GM12865 (cell line): ENCODE measurements around the gene ACO1.

Experiments used
- DNase-seq: peaks from one replicate; pipeline ENCODE4 v3.0.0; 2010; ENCODE audit warnings: low read depth
- H3K4me3 ChIP-seq: 2 replicates; pipeline ENCODE4 v1.5.1; 2011; ENCODE audit warnings: mild to moderate bottlenecking, low read depth, low read length, control low read depth
- CTCF ChIP-seq: IDR thresholded peaks from 2 replicates; pipeline ENCODE4 v1.5.1; 2011; ENCODE audit warnings: low read length, control low read depth, low read depth, inconsistent platforms; ENCODE audit not compliant: insufficient read depth; ENCODE audit errors: missing control alignments

Gene ACO1

GRCh38 chr9:32472344-32472743 lies 87.9 kb downstream of the ACO1 start:
- no peak overlapping the region for H3K4me3 ChIP-seq
- DNase-seq = no peak
- no peak for TF ChIP-seq CTCF

DNA sequence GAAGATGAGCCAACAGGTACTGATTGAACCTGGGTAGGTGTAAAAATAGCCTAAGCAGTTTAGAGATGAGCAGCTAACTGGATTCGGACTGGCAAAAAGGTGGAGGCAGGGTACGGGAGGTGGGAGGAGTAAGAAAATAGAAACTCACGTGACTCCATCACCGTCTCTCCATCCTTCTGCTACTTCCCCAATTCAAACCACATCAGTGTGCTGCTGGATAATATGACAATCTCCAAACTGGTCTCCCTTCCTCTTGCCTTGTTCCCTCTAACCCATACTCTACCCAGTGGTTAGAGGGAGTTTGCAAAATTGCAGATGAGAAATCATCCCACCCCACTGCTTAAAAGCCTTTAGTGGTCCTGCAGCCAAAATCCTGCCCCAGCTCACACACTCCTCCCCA lies 98.9 kb downstream of the ACO1 start:
- DNase-seq = no peak
- no peak overlapping the region for H3K4me3 ChIP-seq
- TF ChIP-seq CTCF = no peak

GRCh38 chr9:32486839-32487562 lies 102.6 kb downstream of the ACO1 start:
- H3K4me3 ChIP-seq = no peak overlapping the region
- DNase-seq = no peak
- no peak for TF ChIP-seq CTCF

DNA sequence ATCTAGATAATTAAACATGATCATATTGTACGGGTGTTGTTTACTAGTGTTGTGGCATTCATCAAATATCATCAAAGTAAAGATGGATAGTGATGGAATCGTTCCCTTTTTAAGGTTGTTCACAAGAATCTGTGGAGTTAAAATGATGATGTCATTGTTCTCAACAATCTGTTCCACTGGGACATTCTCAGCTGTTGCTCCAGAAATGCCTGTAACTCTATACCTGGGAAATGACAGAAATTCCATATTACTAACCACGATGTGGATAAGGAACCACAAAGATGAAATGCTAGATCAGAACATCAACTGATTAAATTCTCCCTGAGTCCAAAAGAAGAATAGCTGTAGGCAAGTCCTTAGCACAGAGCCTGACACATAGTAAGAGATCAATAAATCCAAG lies 103.5 kb downstream of the ACO1 start:
- DNase-seq = no peak
- H3K4me3 ChIP-seq = no peak overlapping the region
- TF ChIP-seq CTCF = no peak

DNA sequence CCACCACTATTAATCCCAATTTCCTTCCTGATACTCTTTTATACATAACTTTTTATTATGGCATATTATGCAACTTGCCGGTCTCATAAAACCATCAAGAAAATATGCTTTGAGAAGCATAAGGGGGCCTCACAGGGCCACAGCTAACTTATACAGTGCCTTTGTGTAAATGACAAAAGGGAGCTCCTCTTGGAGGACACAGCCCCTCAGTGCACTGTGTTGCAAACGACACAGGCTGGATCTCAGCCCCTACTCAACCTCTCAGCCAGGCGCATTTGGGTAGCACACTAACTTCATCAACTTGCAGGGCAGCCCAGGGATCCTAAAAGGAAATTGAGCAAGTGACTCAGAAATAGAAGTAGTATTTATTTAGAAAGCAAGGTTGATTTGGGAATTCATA lies 106.2 kb downstream of the ACO1 start:
- no peak for DNase-seq
- H3K4me3 ChIP-seq = no peak overlapping the region
- TF ChIP-seq CTCF = no peak

DNA sequence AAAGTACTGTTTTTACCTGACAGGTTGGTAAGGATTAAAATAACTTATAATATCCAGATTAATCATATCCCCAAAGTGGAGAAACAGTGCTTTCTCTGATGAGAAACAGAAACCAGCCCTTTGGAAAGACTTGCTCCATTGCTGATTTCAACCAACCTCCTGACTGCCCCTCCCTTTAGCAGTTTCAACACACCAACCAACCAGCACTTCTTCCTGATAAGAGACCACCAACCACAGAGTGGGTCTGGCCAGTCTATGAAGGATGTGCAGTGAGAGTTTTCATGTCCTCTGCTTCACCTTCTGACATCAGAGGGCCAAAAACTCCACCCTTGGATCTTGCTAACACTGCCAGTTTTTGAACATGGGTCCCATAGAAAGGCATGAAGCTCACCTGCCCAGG lies 113.5 kb downstream of the ACO1 start:
- no peak for DNase-seq
- TF ChIP-seq CTCF = no peak
- H3K4me3 ChIP-seq = no peak overlapping the region

GRCh38 chr9:32500768-32501167 lies 116.3 kb downstream of the ACO1 start:
- no peak overlapping the region for H3K4me3 ChIP-seq
- TF ChIP-seq CTCF = no peak
- DNase-seq = no peak
